ENCODE results near the gene DGCR8. TPM values are rescaled to one million over a fixed set of nuclear protein-coding genes. Genes with fewer than 3 reads are reported as not detected.

DGCR8 gene
- total RNA-seq, 6 experiments from 2014 or later, result 19.8 to 24.5 (median 22.0) TPM

GRCh38 chr22:20123366-20124082, 43.5 kb downstream of the DGCR8 start:
- Mint-ChIP-seq H3K27me3 (ENCODE audit: insufficient read depth) (peaks cover 3% of the 10 kb centered on the region), H3K27ac (no peak overlapping the region), H3K4me1 (ENCODE audit: low read depth) (peaks cover 10% of the 10 kb centered on the region), H3K4me3 (no peak overlapping the region), H3K9me3 (no peaks in the 10 kb centered on the region), H3K36me3 (ENCODE audit: low read depth) (peaks cover 18% of the 10 kb centered on the region; the same call in 1 of the 2 replicates)
- no peak for TF ChIP-seq CTCF (IDR thresholded peaks at IDR 0.05)
- no peak for DNase-seq

- H3K27me3 Mint-ChIP-seq (ENCODE audit: insufficient read depth), result no peaks in the 10 kb centered on the region; the same call in 1 of the 2 replicates
- no peak overlapping the region for H3K4me3 Mint-ChIP-seq
- TF ChIP-seq CTCF (IDR thresholded peaks at IDR 0.05), result no peak
- peaks cover 7% of the 10 kb centered on the region for H3K4me1 Mint-ChIP-seq (ENCODE audit: low read depth)
- no peaks in the 10 kb centered on the region for H3K9me3 Mint-ChIP-seq
- no peak overlapping the region for H3K27ac Mint-ChIP-seq
- peaks cover 11% of the 10 kb centered on the region; the same call in 1 of the 2 replicates for H3K36me3 Mint-ChIP-seq (ENCODE audit: low read depth)
- DNase-seq, result no peak
Measured at GRCh38 chr22:20124083-20124787, 44.2 kb downstream of the DGCR8 start.

GRCh38 chr22:20125201-20126174, 45.4 kb downstream of the DGCR8 start:
- Mint-ChIP-seq H3K36me3 (ENCODE audit: low read depth) (peaks cover 5% of the 10 kb centered on the region; the same call in 1 of the 2 replicates), H3K27me3 (ENCODE audit: insufficient read depth) (no peaks in the 10 kb centered on the region; the same call in 1 of the 2 replicates), H3K9me3 (no peaks in the 10 kb centered on the region), H3K4me3 (no peak overlapping the region), H3K4me1 (ENCODE audit: low read depth) (0 out of 2 replicates have a peak, but pooled peaks cover 5% of the 10 kb centered on the region), H3K27ac (no peak overlapping the region)
- no peak for DNase-seq
- no peak for TF ChIP-seq CTCF (IDR thresholded peaks at IDR 0.05)

GRCh38 chr22:20126284-20127029, 46.4 kb downstream of the DGCR8 start:
- Mint-ChIP-seq H3K4me1 (ENCODE audit: low read depth) (0 out of 2 replicates have a peak, but pooled peaks cover 5% of the 10 kb centered on the region), H3K36me3 (ENCODE audit: low read depth) (peaks cover 5% of the 10 kb centered on the region; the same call in 1 of the 2 replicates), H3K27me3 (ENCODE audit: insufficient read depth) (no peaks in the 10 kb centered on the region; the same call in 1 of the 2 replicates), H3K9me3 (no peaks in the 10 kb centered on the region), H3K4me3 (no peak overlapping the region), H3K27ac (no peak overlapping the region)
- DNase-seq, result no peak
- no peak for TF ChIP-seq CTCF (IDR thresholded peaks at IDR 0.05)

Measured in HFFc6 (cell line).